ENCODE measurements around the gene PLCG2.

Gene PLCG2

DNA sequence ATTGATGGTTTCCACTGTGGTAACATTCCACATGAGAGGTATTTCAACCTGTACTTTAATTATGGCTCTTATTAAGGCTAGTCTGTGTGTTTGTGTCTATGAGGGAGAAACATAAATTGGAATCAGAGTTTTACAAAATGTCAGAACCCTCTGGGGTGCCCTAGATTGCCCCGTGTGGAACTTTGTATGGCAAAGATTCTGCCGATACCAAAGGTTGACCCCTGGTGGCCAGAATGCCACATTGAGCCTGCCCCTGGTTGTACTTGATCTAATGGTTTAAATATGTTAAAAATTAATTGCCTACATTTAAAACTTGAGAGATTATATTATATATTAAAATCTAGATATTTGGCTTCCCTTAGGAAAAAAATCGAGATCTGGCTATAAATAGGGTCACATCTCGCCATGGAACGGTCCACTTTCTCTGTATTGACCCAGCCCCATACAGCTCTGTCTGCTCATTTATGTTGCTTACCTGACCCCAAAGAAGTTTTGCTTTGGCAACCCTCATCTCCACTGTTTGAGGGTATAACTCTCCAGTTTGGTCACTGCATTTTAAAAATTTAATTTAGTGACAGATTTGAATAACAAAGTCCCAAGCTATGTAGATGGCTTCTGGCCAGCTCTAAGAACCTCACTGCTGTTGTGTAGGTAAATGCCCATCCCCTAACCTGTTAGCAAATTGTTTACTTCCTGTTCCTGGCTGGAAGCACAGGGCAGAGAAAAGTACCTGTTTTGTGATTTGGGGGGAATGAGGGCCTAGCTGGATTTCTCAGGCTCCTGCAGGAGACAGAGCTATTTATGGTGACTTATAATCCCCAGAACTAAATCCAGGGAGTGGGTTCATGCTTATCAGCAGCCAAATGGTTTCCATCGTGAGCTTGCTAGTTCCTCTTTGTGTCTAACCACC lies 95.0 kb downstream of the PLCG2 start:
- TF ChIP-seq POLR2AphosphoS5 (IDR thresholded peaks at IDR 0.05; ENCODE audit: low read depth, low read length), result no peak
- TF ChIP-seq, protein P1, sequence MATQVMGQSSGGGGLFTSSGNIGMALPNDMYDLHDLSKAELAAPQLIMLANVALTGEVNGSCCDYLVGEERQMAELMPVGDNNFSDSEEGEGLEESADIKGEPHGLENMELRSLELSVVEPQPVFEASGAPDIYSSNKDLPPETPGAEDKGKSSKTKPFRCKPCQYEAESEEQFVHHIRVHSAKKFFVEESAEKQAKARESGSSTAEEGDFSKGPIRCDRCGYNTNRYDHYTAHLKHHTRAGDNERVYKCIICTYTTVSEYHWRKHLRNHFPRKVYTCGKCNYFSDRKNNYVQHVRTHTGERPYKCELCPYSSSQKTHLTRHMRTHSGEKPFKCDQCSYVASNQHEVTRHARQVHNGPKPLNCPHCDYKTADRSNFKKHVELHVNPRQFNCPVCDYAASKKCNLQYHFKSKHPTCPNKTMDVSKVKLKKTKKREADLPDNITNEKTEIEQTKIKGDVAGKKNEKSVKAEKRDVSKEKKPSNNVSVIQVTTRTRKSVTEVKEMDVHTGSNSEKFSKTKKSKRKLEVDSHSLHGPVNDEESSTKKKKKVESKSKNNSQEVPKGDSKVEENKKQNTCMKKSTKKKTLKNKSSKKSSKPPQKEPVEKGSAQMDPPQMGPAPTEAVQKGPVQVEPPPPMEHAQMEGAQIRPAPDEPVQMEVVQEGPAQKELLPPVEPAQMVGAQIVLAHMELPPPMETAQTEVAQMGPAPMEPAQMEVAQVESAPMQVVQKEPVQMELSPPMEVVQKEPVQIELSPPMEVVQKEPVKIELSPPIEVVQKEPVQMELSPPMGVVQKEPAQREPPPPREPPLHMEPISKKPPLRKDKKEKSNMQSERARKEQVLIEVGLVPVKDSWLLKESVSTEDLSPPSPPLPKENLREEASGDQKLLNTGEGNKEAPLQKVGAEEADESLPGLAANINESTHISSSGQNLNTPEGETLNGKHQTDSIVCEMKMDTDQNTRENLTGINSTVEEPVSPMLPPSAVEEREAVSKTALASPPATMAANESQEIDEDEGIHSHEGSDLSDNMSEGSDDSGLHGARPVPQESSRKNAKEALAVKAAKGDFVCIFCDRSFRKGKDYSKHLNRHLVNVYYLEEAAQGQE (IDR thresholded peaks at IDR 0.05; ENCODE audit: insufficient read depth in 1 of 2, low read depth in 2 of 2, low read length in 2 of 2), result no peak
- no peak for TF ChIP-seq TAF1 (IDR thresholded peaks at IDR 0.05; ENCODE audit: borderline replicate concordance, insufficient read depth, low read length)
- TF ChIP-seq SIN3A (IDR thresholded peaks at IDR 0.05; ENCODE audit: borderline replicate concordance, insufficient read depth, low read length), result no peak
- TF ChIP-seq FOXP2 (optimal IDR thresholded peaks at IDR 0.05; ENCODE audit: borderline replicate concordance, extremely low read depth, extremely low read length, insufficient read depth), result no peak

DNA sequence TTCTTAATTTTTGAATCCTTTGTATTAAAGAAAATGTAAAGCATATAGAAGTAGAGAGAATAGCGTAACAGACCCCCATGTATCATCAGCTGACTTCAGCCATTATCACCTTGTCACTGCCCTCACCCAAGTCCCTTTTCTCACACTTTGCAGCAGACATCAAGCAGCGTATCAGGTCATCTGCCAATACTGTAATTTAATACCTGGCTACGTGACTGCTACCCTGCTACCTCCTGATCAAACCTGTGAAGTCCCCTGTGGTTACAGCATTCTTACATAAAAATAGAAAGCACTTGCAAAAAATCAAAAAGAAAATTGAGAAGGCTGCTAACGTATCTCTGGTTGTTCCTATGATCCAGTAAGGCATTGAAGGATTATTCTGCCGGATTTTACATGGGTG lies 96.4 kb downstream of the PLCG2 start:
- TF ChIP-seq SIN3A (IDR thresholded peaks at IDR 0.05; ENCODE audit: borderline replicate concordance, insufficient read depth, low read length) (no peak), FOXP2 (optimal IDR thresholded peaks at IDR 0.05; ENCODE audit: borderline replicate concordance, extremely low read depth, extremely low read length, insufficient read depth) (no peak), POLR2AphosphoS5 (IDR thresholded peaks at IDR 0.05; ENCODE audit: low read depth, low read length) (no peak), TAF1 (IDR thresholded peaks at IDR 0.05; ENCODE audit: borderline replicate concordance, insufficient read depth, low read length) (no peak)
- TF ChIP-seq, protein P1 (IDR thresholded peaks at IDR 0.05; ENCODE audit: insufficient read depth in 1 of 2, low read depth in 2 of 2, low read length in 2 of 2), result no peak

DNA sequence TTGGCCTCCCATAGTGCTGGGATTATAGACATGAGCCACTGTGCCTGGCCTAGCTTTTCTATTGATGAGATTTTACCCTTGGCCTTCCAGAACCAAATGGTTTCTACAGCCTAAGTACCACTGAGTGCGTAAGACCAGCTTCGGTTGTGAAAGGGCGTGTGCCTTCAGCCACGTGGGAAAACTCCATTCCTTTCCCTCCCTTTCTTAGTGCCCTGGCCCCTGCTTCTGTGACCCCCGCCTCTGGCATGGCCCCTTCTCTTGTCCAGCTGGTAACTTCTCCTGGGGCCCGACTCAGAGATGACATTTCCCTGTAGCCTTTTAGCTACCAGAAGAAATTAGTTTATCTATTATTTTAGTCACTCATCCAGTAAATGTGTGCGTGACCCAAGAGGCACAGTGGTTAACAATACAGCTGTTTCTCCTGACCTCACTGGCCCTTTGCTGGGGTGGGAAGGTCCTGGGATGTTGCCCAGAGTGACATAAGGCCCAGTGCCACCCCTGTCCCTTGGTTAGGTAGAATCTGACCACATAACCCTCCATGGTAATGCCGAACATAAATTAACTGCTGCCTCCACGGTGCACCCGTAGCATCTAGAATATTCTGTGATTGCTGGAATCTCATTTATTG lies 97.3 kb downstream of the PLCG2 start:
- no peak for TF ChIP-seq FOXP2 (optimal IDR thresholded peaks at IDR 0.05; ENCODE audit: borderline replicate concordance, extremely low read depth, extremely low read length, insufficient read depth)
- no peak for TF ChIP-seq TAF1 (IDR thresholded peaks at IDR 0.05; ENCODE audit: borderline replicate concordance, insufficient read depth, low read length)
- TF ChIP-seq, protein P1 (IDR thresholded peaks at IDR 0.05; ENCODE audit: insufficient read depth in 1 of 2, low read depth in 2 of 2, low read length in 2 of 2), result no peak
- no peak for TF ChIP-seq POLR2AphosphoS5 (IDR thresholded peaks at IDR 0.05; ENCODE audit: low read depth, low read length)
- no peak for TF ChIP-seq SIN3A (IDR thresholded peaks at IDR 0.05; ENCODE audit: borderline replicate concordance, insufficient read depth, low read length)

DNA sequence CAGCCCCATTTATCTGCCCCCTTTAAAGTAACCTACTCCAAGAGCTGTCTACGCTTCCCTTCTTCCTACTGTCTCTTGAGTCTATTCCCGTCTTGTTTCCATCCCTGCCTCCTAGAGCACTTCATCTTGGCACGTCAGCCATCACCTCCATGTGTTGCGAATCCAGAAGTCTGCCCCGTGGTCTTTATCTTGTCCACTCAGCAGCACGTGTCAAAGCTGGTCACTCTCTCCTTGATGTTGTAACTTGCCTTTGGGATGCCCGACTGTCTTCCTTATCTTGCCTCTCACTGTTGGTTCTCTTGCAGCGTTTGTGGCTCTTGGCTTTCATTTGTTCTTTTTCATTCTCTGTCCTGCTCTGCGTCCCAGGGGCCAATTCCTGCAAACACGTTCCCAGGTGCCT lies 99.4 kb downstream of the PLCG2 start:
- TF ChIP-seq, protein P1 (IDR thresholded peaks at IDR 0.05; ENCODE audit: insufficient read depth in 1 of 2, low read depth in 2 of 2, low read length in 2 of 2), result no peak
- TF ChIP-seq TAF1 (IDR thresholded peaks at IDR 0.05; ENCODE audit: borderline replicate concordance, insufficient read depth, low read length), result no peak
- no peak for TF ChIP-seq SIN3A (IDR thresholded peaks at IDR 0.05; ENCODE audit: borderline replicate concordance, insufficient read depth, low read length)
- TF ChIP-seq FOXP2 (optimal IDR thresholded peaks at IDR 0.05; ENCODE audit: borderline replicate concordance, extremely low read depth, extremely low read length, insufficient read depth), result no peak
- TF ChIP-seq POLR2AphosphoS5 (IDR thresholded peaks at IDR 0.05; ENCODE audit: low read depth, low read length), result no peak

Data from PFSK-1 (cell line).